ENCODE results near the gene MARK2. TPM values are rescaled to one million over a fixed set of nuclear protein-coding genes. Genes with fewer than 3 reads are reported as not detected.

The MARK2 gene
- total RNA-seq, 1 donor from 2014 or later = 40.1 TPM

DNA sequence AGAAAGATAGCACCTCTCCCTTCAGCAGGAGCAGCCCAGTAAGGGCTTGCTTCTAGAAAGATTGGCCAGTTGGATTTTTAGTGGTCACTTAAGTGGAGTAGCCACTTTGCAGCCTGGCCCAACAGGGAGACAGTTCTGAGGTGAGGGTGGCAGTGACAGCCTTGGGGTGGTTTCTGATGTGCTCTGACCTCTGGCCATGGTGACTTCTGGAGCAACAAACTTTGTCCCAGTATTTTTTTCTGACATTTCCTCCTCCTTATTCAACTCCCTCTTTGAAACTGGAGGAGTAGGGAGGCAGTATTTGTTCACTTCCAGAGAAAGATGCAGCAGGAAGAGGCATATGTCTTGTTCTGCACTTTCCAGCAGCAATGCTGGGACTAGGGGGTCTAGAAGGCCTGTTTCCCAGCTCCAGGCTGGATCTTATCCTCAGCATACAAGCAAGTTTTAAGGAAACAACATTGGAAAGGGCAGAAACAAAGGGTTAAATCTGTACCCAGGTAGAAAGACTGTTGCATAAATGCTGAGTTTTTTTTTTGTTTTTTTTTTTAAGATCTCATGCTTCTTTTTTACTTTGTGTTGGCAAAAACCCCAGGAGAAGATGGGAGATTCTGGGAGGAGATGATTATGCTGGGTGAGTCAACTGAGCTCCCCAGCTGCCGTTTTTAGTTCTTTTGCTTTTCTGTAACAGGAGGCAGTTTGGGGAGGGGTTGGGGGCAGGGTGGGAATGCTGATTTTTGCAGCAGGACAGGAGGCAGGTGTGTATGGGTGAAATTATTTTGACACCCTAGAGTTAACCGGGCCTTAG lies 40.9 kb downstream of the MARK2 start:
- Histone ChIP-seq H3K36me3 (ENCODE audit: control insufficient read depth, insufficient read depth, low read length) (no peaks in the 10 kb centered on the region), H3K27me3 (ENCODE audit: control insufficient read depth, insufficient read depth, low read length) (no peaks in the 10 kb centered on the region), H3K4me3 (ENCODE audit: low read depth, low read length) (no peak overlapping the region)
- DNase-seq (ENCODE audit: low read depth) = no peak
- TF ChIP-seq, protein P1, sequence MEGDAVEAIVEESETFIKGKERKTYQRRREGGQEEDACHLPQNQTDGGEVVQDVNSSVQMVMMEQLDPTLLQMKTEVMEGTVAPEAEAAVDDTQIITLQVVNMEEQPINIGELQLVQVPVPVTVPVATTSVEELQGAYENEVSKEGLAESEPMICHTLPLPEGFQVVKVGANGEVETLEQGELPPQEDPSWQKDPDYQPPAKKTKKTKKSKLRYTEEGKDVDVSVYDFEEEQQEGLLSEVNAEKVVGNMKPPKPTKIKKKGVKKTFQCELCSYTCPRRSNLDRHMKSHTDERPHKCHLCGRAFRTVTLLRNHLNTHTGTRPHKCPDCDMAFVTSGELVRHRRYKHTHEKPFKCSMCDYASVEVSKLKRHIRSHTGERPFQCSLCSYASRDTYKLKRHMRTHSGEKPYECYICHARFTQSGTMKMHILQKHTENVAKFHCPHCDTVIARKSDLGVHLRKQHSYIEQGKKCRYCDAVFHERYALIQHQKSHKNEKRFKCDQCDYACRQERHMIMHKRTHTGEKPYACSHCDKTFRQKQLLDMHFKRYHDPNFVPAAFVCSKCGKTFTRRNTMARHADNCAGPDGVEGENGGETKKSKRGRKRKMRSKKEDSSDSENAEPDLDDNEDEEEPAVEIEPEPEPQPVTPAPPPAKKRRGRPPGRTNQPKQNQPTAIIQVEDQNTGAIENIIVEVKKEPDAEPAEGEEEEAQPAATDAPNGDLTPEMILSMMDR (IDR thresholded peaks at IDR 0.05; ENCODE audit: insufficient read depth, low read length, poor library complexity, severe bottlenecking) = no peak

DNA sequence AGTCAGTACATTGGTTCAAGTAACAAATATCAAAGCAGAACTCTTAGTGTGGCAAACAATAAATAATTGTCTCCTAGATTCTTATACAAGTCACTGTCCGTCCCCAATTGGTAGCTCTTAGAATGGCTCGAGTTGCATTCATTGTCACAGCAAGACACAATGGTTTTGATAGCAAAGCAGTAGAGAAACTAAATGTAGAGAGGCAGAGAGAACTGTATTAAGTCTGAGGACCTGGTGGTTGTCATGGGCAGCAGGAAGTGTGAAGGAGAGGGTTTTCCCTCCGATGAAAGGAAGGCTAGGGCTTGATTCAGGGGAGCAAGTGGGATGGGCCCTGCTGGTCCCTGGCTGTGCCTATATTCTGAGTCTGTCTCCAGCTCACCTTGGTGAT lies 41.5 kb downstream of the MARK2 start:
- Histone ChIP-seq H3K36me3 (ENCODE audit: control insufficient read depth, insufficient read depth, low read length) (no peaks in the 10 kb centered on the region), H3K4me3 (ENCODE audit: low read depth, low read length) (no peak overlapping the region), H3K27me3 (ENCODE audit: control insufficient read depth, insufficient read depth, low read length) (no peaks in the 10 kb centered on the region)
- DNase-seq (ENCODE audit: low read depth) = no peak
- TF ChIP-seq, protein P1 (IDR thresholded peaks at IDR 0.05; ENCODE audit: insufficient read depth, low read length, poor library complexity, severe bottlenecking) = no peak

DNA sequence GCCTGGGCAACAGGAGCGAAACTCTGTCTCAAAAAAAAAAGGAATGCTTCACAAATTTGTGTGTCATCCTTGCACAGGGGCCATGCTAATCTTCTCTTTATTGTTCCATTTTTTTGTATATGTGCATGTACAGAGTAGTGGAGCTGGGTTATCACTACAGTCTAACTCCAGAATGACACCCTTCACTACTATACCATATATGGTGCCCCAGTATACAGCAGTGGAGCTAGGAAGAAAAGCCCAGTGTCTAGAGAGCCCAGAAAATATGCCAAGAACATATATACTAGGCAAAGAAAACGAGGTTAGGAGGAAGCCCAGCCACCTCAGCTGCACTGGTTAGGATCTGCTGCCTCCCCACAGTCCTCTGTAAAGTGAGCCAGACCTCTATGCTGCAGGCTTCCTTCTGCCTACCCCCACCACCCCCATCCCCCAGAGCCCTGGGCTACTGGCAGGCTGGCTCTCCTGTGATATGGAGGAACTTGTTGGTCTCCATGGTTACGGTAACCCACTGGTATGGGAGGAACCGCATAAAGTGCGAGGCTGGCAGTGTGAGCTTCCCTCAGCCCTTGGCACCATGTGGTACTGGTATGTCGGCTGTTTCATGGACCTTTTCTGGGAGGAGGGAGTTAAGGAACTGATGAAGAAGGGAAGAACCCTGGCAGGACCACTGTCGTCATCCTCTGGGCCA lies 43.8 kb downstream of the MARK2 start:
- Histone ChIP-seq H3K36me3 (ENCODE audit: control insufficient read depth, insufficient read depth, low read length) (no peaks in the 10 kb centered on the region), H3K4me3 (ENCODE audit: low read depth, low read length) (no peak overlapping the region), H3K27me3 (ENCODE audit: control insufficient read depth, insufficient read depth, low read length) (no peaks in the 10 kb centered on the region)
- TF ChIP-seq, protein P1 (IDR thresholded peaks at IDR 0.05; ENCODE audit: insufficient read depth, low read length, poor library complexity, severe bottlenecking) = no peak
- no peak for DNase-seq (ENCODE audit: low read depth)

DNA sequence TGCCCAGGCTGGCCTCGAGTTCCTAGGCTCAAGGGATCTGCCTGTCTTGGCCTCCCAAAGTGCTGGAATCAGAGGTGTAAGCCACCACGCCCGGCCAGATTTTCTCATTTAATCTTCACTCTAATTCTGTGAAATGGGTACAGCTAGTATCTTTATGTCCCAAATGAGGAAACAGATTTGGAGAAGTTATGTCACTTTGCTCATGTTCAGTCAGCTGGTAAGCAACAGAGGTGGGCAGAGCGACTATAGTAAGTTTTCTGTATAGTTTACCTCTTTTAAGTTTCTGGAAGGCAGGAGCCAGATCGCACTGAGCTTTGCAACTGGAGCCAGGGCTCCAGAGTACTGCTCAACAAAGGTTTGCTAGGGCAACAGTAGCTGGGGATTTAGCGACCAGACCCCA lies 44.9 kb downstream of the MARK2 start:
- no peaks in the 10 kb centered on the region for H3K36me3 ChIP-seq (ENCODE audit: control insufficient read depth, insufficient read depth, low read length)
- H3K27me3 ChIP-seq (ENCODE audit: control insufficient read depth, insufficient read depth, low read length) = no peaks in the 10 kb centered on the region
- TF ChIP-seq, protein P1 (IDR thresholded peaks at IDR 0.05; ENCODE audit: insufficient read depth, low read length, poor library complexity, severe bottlenecking) = no peak
- no peak overlapping the region for H3K4me3 ChIP-seq (ENCODE audit: low read depth, low read length)
- DNase-seq (ENCODE audit: low read depth) = no peak

DNA sequence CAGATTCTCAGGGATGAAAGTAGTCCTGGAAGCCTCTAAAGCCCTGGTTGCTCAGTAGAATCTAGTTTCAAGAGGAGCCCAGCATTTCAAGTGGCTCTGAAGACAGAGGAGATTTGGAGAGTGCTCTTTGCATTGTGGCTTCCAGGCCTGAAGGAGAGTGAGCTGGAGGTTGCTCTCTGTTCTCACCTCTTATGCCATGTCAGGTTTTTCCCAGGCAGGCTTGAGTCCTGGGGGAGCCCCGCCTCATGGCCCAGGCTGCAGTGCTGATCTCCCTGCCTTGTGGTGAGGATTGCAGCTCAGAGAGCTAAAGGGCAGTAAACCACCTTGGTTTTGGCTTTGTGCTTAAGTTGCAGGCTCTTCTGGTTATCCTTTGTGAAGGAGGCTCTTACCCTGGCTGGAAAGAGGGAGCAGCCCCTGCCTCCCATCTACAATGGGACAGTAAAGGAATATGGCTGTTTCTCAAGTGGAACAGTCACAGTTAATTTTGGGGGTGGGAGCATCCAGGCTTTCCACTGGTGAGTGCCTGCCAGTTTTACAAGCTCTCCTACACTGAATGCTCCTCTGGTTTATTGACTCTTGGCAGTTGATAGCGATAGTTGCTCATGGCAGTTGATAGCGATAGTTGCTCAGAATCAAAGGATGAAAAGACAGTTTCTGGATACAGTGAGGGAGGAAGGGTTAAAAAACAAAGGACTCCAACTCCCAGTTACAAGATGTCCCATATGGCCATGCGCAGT lies 45.5 kb downstream of the MARK2 start:
- no peaks in the 10 kb centered on the region for H3K27me3 ChIP-seq (ENCODE audit: control insufficient read depth, insufficient read depth, low read length)
- H3K36me3 ChIP-seq (ENCODE audit: control insufficient read depth, insufficient read depth, low read length) = no peaks in the 10 kb centered on the region
- no peak overlapping the region for H3K4me3 ChIP-seq (ENCODE audit: low read depth, low read length)
- TF ChIP-seq, protein P1 (IDR thresholded peaks at IDR 0.05; ENCODE audit: insufficient read depth, low read length, poor library complexity, severe bottlenecking) = no peak
- no peak for DNase-seq (ENCODE audit: low read depth)
